Measurements from ENCODE around the gene COMMD3. TPM values are rescaled to one million over a fixed set of nuclear protein-coding genes. Genes with fewer than 3 reads are reported as not detected.

Gene COMMD3
- total RNA-seq, 2 donors from 2014 or later = 10.4 to 14.9 TPM

- Mint-ChIP-seq H3K4me3 (no peak overlapping the region), H3K27me3 (ENCODE audit: insufficient read depth) (peaks cover 95% of the 10 kb centered on the region)
- H3K27me3 ChIP-seq (ENCODE audit: control insufficient read depth, insufficient read depth, low read length, poor library complexity, severe bottlenecking) = peaks cover 95% of the 10 kb centered on the region
Observed at GRCh38 chr10:22338931-22339330, 22.7 kb downstream of the COMMD3 start.

DNA sequence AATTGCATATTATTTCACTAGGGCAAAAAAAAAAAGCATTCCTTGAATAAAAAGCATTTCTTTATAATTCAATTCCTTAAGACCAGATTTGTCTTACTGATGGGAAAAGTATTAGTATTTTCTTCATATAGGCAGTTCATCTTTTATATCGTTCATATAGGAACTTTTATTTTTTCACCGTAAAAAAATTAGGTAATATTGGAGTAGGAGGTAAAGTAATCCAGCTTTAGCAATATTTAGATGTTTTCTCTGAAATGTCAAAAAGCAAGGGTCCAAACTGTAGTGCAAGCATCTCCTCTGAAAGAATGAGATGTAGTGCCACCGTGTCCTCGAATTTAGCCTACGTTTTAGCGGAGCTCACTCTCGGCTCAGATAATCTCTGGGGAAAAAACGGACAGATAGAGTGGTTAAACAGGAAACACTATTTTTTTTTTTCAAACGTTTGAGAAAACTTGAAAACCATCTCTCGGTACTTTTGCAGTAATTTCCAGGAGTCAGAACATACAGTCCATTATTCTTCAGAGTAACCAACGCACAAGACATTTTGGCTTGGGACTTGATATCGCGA, 23.7 kb downstream of the COMMD3 start:
- H3K4me3 ChIP-seq (ENCODE audit: low read length) = peak overlapping the region; percentile 79
- H3K9ac ChIP-seq (ENCODE audit: extremely low read depth, low read length, poor library complexity, severe bottlenecking) = peak overlapping the region; percentile 22
- TF ChIP-seq CTCF (conservative IDR thresholded peaks at IDR 0.05) = no peak
- Mint-ChIP-seq H3K27ac (no peak overlapping the region), H3K4me3 (peak overlapping the region; percentile 69), H3K27me3 (ENCODE audit: insufficient read depth) (peaks cover 95% of the 10 kb centered on the region), H3K9me3 (peaks cover 5% of the 10 kb centered on the region), H3K4me1 (peaks cover 3% of the 10 kb centered on the region), H3K36me3 (ENCODE audit: low read depth) (no peaks in the 10 kb centered on the region)
- no peak for DNase-seq
- H3K27ac ChIP-seq (ENCODE audit: low read depth, low read length) = no peak overlapping the region
- H3K27me3 ChIP-seq (ENCODE audit: control insufficient read depth, insufficient read depth, low read length, poor library complexity, severe bottlenecking) = peaks cover 95% of the 10 kb centered on the region
- WGBS, 2 experiments (ENCODE audit: insufficient coverage in 1 of 2, insufficient read length in 1 of 2) = 2 to 3% methylated on average over 12 of the region's 13 CpGs
- H3K4me1 ChIP-seq (ENCODE audit: control insufficient read depth, insufficient read depth, low read length) = peaks cover 5% of the 10 kb centered on the region
- no peaks in the 10 kb centered on the region for H3K36me3 ChIP-seq (ENCODE audit: control insufficient read depth, insufficient read depth, low read length)
- no peaks in the 10 kb centered on the region for H3K9me3 ChIP-seq (ENCODE audit: control insufficient read depth, low read length)

More at GRCh38 chr10:22338931-22339330, 22.7 kb downstream of the COMMD3 start:
- no peak overlapping the region for H3K27ac ChIP-seq (ENCODE audit: low read depth, low read length)
- no peak for TF ChIP-seq CTCF (conservative IDR thresholded peaks at IDR 0.05)
- H3K4me3 ChIP-seq (ENCODE audit: low read length) = no peak overlapping the region
- H3K9ac ChIP-seq (ENCODE audit: extremely low read depth, low read length, poor library complexity, severe bottlenecking) = no peak overlapping the region
- H3K4me1 ChIP-seq (ENCODE audit: control insufficient read depth, insufficient read depth, low read length) = peaks cover 5% of the 10 kb centered on the region
- H3K36me3 Mint-ChIP-seq (ENCODE audit: low read depth) = no peaks in the 10 kb centered on the region
- no peak for DNase-seq
- no peak overlapping the region for H3K27ac Mint-ChIP-seq
- peaks cover 2% of the 10 kb centered on the region for H3K9me3 Mint-ChIP-seq
- peaks cover under 1% of the 10 kb centered on the region for H3K9me3 ChIP-seq (ENCODE audit: control insufficient read depth, low read length)
- peaks cover 3% of the 10 kb centered on the region for H3K4me1 Mint-ChIP-seq
- H3K36me3 ChIP-seq (ENCODE audit: control insufficient read depth, insufficient read depth, low read length) = no peaks in the 10 kb centered on the region

DNA sequence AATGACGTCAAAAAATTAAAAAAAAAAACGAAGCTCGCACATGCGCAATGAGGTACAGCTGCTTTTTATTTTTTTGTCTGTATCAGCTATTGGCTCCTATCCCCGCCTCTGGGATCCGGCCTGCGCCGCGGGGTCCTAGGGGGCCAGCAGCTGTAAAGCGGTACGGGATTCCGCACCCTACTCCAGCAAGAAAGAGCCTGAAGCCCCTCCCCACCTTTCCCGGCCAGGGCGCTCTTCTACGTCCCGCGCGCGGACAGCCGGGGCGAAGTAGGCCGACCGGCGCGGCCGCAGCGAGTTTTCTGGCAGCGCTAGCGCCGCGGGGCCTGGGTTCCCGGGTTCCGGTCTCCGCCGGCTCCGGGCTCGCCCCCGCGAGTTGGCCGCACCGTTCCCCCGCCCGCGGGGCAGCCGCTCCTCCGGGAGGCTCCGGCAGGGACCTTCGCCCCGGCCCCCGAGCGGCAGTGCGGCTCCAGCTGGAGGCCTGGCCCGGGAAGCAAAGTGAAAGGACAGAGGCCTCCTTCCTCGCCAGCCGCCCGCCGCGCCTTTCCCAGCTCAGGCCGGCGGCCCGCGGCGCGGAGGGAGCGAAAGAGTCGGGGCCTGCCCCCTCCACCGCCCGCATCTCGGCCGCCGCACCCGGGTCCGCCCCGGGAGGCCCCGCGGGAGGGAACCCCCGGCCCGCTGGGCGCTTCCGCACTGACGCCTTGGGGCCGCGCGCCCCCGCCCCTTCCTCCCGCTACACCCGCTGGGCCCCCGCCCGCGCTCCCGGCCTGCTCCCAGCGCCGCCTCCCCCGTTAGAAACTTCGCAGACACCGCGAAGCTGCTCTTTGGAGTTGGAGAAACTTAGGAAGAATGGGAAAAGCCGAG, 24.4 kb downstream of the COMMD3 start:
- Histone ChIP-seq H3K27me3 (ENCODE audit: control insufficient read depth, insufficient read depth, low read length, poor library complexity, severe bottlenecking) (peaks cover 95% of the 10 kb centered on the region), H3K36me3 (ENCODE audit: control insufficient read depth, insufficient read depth, low read length) (no peaks in the 10 kb centered on the region), H3K9ac (ENCODE audit: extremely low read depth, low read length, poor library complexity, severe bottlenecking) (peak overlapping the region; percentile 22), H3K4me1 (ENCODE audit: control insufficient read depth, insufficient read depth, low read length) (peaks cover 5% of the 10 kb centered on the region), H3K4me3 (ENCODE audit: low read length) (peak overlapping the region; percentile 79), H3K27ac (ENCODE audit: low read depth, low read length) (no peak overlapping the region), H3K9me3 (ENCODE audit: control insufficient read depth, low read length) (no peaks in the 10 kb centered on the region)
- no peak for TF ChIP-seq CTCF (conservative IDR thresholded peaks at IDR 0.05)
- Mint-ChIP-seq H3K9me3 (peaks cover 4% of the 10 kb centered on the region), H3K4me3 (peak overlapping the region; percentile 69), H3K36me3 (ENCODE audit: low read depth) (no peaks in the 10 kb centered on the region), H3K4me1 (peaks cover 3% of the 10 kb centered on the region), H3K27me3 (ENCODE audit: insufficient read depth) (peaks cover 95% of the 10 kb centered on the region), H3K27ac (no peak overlapping the region)
- peak; percentile 86 for DNase-seq
- WGBS, 2 experiments (ENCODE audit: insufficient coverage in 1 of 2, insufficient read length in 1 of 2) = 0% methylated on average over 5 to 98 of the region's 98 CpGs
